Fibroblast of lung (primary cell): ENCODE data around the gene ZIK1. TPM values are rescaled to one million over a fixed set of nuclear protein-coding genes. Genes with fewer than 3 reads are reported as not detected.

Experiments used
- DNase-seq, 2 donors: peaks; one replicate each; pipeline versions ENCODE4 v3.0.0 to v3.0.0-alpha.2; 2010; ENCODE audit warnings: low read depth in 2 of 2
- H2AFZ ChIP-seq: 2 replicates; pipeline ENCODE4 v1.5.1; 2012; ENCODE audit warnings: low read length, control low read depth, inconsistent platforms
- H3K27ac ChIP-seq: 2 replicates; pipeline ENCODE4 v1.5.1; 2011; ENCODE audit warnings: low read length, control low read depth; ENCODE audit not compliant: insufficient read depth
- H3K27me3 ChIP-seq: 2 replicates; pipeline ENCODE4 v1.5.1; 2011; ENCODE audit warnings: mild to moderate bottlenecking, low read length; ENCODE audit not compliant: control insufficient read depth, insufficient read depth
- H3K36me3 ChIP-seq: 2 replicates; pipeline ENCODE4 v1.5.1; 2011; ENCODE audit warnings: low read length; ENCODE audit not compliant: control insufficient read depth, insufficient read depth
- H3K4me1 ChIP-seq: 2 replicates; pipeline ENCODE4 v1.5.1; 2011; ENCODE audit warnings: low read length; ENCODE audit not compliant: control insufficient read depth, insufficient read depth; ENCODE audit errors: extremely low read depth
- H3K4me2 ChIP-seq: 2 replicates; pipeline ENCODE4 v1.5.1; 2011; ENCODE audit warnings: low read length, control low read depth; ENCODE audit not compliant: insufficient read depth; ENCODE audit errors: extremely low read depth
- H3K4me3 ChIP-seq, 4 experiments: fragments of 200-600 bp in 1 of 4; sonication (generic) in 1 of 4; replicated peaks in 1 of 4; 2 replicates each; pipeline ENCODE4 v1.5.1; 2011 to 2016; ENCODE audit warnings: low read length in 4 of 4, low read depth in 3 of 4, mild to moderate bottlenecking in 3 of 4, control low read depth in 2 of 4, inconsistent platforms in 1 of 4, mixed read lengths in 1 of 4; ENCODE audit not compliant: insufficient read depth in 1 of 4; ENCODE audit errors: control extremely low read depth in 1 of 4
- H3K79me2 ChIP-seq: 2 replicates; pipeline ENCODE4 v1.5.1; 2012; ENCODE audit warnings: mild to moderate bottlenecking, low read length, inconsistent platforms; ENCODE audit not compliant: control insufficient read depth, insufficient read depth
- H3K9ac ChIP-seq: 2 replicates; pipeline ENCODE4 v1.5.1; 2011; ENCODE audit warnings: mild to moderate bottlenecking, low read length, control low read depth; ENCODE audit not compliant: insufficient read depth
- H3K9me3 ChIP-seq: 2 replicates; pipeline ENCODE4 v1.5.1; 2012; ENCODE audit warnings: low read depth, low read length; ENCODE audit not compliant: control insufficient read depth, insufficient read depth
- H4K20me1 ChIP-seq: 2 replicates; pipeline ENCODE4 v1.5.1; 2011; ENCODE audit warnings: low read length; ENCODE audit not compliant: control insufficient read depth, insufficient read depth; ENCODE audit errors: extremely low read depth
- EZH2 ChIP-seq: IDR thresholded peaks from 2 replicates; pipeline ENCODE4 v1.5.1; 2012; ENCODE audit warnings: low read length, control low read depth, mild to moderate bottlenecking; ENCODE audit errors: missing control alignments
- polyA minus RNA-seq: library from RNA; depleted of rRNA, polyadenylated mRNA; stranded (reverse); fragments of >200 nt; gene quantifications from 2 replicates; pipeline ENCODE4 v1.2.3, GENCODE V29; 2011; ENCODE audit warnings: low replicate concordance
- polyA plus RNA-seq, 2 donors: library from polyadenylated mRNA; depleted of rRNA in 1 of 2; stranded (reverse) in 1 of 2; unstranded in 1 of 2; fragments of >200 nt; gene quantifications; 2 replicates each; pipeline ENCODE4 v1.2.1, GENCODE V29; 2011 to 2012; ENCODE audit warnings: missing spikeins in 1 of 2
- total RNA-seq: library from RNA; depleted of rRNA; stranded (reverse); fragments of >200 nt; gene quantifications from 2 replicates; pipeline ENCODE4 v1.2.1, GENCODE V29; 2014
- TF ChIP-seq, protein P1 (sequence below), 2 donors: IDR thresholded peaks in 1 of 2; conservative IDR thresholded peaks in 1 of 2; 1 replicate in 1 of 2; 2 replicates in 1 of 2; pipeline ENCODE4 v1.5.1; 2011 to 2012; ENCODE audit warnings: low read length in 2 of 2, control low read depth in 1 of 2, inconsistent platforms in 1 of 2, low read depth in 1 of 2, mild to moderate bottlenecking in 1 of 2

Gene ZIK1
- total RNA-seq (7.1 and 7.2 TPM in 2 replicates), polyA plus RNA-seq (3.9 and 5.3 TPM in 2 replicates), polyA minus RNA-seq (4.9 and 28.3 TPM in 2 replicates)
- 2.4 and 3.7 TPM in 2 replicates for polyA plus RNA-seq (2012)

DNA sequence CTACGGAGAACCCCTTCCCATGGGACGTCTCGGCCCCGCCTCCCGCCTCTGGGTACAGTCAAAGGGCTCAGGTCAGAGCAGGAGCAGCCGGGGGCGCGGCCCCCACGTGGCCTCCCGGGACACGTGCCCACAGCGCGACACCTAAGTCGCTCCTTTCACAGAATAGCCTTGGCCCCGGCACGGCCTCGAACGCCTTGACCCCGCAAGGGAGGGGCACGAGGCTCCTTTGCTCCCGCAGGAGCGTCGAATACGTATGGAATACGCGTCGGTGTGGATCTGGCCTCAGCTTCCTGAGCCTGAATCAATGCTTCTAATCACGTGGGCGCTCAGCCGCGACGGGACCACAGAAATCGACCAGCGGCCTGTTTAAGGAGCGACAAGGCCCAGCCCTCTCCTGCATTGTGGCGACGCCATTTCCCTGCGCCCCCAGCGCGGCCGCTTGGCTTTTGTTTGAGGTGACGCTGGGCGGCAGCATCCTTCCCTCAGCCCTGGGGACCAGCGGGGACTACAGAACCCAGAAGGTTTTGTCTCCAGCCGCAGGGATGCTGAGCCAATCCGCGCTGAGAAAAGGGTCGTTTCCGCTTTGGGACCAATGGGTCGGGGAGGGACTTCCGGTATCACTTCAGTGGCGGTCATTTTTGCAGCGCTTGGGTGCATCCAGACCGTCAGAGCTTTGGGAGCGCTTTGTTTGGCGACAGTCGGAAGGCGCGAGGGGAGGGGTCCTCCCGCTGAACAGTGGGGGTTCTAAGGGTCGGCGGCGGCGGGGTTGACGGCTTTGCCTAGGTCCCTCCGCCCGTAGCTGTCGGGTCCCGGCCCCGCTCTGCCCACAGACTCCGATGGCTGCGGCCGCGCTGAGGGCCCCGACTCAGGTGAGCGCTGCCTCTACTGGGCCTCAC lies at the start of gene ZIK1:
TSS of gene ZIK1 (plus strand) at position 625 of the 896 bp plus-strand sequence. CDS start at position 837, 212 bp downstream.
- Histone ChIP-seq H3K9ac (peak within 1 kb of the TSS; percentile 60), H3K79me2 (peaks cover 5% of the 10 kb centered on the region), H4K20me1 (no peaks in the 10 kb centered on the region), H3K4me2 (peak within 1 kb of the TSS; percentile 73), H3K27me3 (no peaks in the 10 kb centered on the region), H3K4me1 (no peaks in the 10 kb centered on the region), H3K9me3 (no peaks in the 10 kb centered on the region), H3K36me3 (no peaks in the 10 kb centered on the region), H3K4me3 (peak within 1 kb of the TSS; percentile 69 to 87 (median 80)), H3K27ac (peak within 1 kb of the TSS; percentile 56), H2AFZ (peak within 1 kb of the TSS; percentile 99)
- DNase-seq, result peak; percentile 91 to 96
- TF ChIP-seq EZH2, result no peak
- TF ChIP-seq, protein P1, sequence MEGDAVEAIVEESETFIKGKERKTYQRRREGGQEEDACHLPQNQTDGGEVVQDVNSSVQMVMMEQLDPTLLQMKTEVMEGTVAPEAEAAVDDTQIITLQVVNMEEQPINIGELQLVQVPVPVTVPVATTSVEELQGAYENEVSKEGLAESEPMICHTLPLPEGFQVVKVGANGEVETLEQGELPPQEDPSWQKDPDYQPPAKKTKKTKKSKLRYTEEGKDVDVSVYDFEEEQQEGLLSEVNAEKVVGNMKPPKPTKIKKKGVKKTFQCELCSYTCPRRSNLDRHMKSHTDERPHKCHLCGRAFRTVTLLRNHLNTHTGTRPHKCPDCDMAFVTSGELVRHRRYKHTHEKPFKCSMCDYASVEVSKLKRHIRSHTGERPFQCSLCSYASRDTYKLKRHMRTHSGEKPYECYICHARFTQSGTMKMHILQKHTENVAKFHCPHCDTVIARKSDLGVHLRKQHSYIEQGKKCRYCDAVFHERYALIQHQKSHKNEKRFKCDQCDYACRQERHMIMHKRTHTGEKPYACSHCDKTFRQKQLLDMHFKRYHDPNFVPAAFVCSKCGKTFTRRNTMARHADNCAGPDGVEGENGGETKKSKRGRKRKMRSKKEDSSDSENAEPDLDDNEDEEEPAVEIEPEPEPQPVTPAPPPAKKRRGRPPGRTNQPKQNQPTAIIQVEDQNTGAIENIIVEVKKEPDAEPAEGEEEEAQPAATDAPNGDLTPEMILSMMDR (conservative IDR thresholded peaks at IDR 0.05 in 1 of 2, IDR thresholded peaks at IDR 0.05 in 1 of 2; ENCODE audit: low read depth in 1 of 2, low read length in 2 of 2), result no peak

DNA sequence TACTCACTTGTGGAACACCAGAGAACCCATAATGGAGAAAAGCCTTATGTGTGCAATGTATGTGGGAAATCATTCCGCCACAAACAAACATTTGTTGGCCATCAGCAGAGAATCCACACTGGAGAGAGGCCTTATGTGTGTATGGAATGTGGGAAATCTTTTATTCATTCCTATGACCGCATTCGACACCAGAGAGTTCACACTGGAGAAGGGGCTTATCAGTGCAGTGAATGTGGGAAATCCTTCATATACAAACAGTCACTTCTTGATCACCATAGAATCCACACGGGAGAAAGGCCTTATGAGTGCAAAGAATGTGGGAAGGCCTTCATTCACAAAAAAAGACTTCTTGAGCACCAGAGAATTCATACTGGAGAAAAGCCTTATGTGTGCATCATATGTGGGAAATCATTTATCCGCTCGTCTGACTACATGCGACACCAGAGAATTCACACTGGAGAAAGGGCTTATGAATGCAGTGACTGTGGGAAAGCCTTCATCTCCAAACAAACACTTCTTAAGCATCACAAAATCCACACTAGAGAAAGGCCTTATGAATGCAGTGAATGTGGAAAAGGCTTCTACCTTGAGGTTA lies 45.9 kb upstream of the ZIK1 start:
- Histone ChIP-seq H3K9me3 (peaks cover 6% of the 10 kb centered on the region), H3K4me1 (no peaks in the 10 kb centered on the region), H3K4me2 (no peak overlapping the region), H3K27me3 (no peaks in the 10 kb centered on the region), H3K4me3 (no peak overlapping the region), H3K9ac (no peak overlapping the region), H2AFZ (no peak overlapping the region), H4K20me1 (no peaks in the 10 kb centered on the region), H3K27ac (no peak overlapping the region), H3K36me3 (peaks cover 8% of the 10 kb centered on the region), H3K79me2 (no peaks in the 10 kb centered on the region)
- DNase-seq, result peak; percentile 9 to 13
- TF ChIP-seq EZH2, result no peak
- TF ChIP-seq, protein P1 (conservative IDR thresholded peaks at IDR 0.05 in 1 of 2, IDR thresholded peaks at IDR 0.05 in 1 of 2; ENCODE audit: low read depth in 1 of 2, low read length in 2 of 2), result no peak

DNA sequence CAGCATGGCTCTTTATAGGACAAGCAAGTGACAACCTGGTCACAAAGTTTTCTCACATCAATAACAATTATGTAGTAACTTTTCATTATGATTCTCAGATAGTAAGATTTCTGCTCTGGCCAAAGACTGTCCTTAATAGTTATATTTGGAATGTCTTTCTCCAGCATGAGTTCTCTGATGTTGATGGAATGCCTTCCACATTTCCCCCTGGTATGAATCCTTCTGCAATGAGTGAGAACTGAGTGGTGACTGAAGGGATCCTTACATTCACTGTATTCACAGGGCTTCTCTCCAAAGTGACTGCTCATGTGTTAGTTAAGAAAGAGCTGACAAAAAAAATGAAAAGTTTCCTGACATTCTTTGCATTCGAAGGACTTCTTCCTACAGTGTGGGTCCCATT lies 37.4 kb upstream of the ZIK1 start:
- H3K79me2 ChIP-seq, result no peaks in the 10 kb centered on the region

More for the DNA sequence above, 37.4 kb upstream of the ZIK1 start:
- no peak for TF ChIP-seq EZH2
- TF ChIP-seq, protein P1 (conservative IDR thresholded peaks at IDR 0.05 in 1 of 2, IDR thresholded peaks at IDR 0.05 in 1 of 2; ENCODE audit: low read depth in 1 of 2, low read length in 2 of 2), result no peak
- H3K9ac ChIP-seq, result no peak overlapping the region
- no peak overlapping the region for H3K4me2 ChIP-seq
- DNase-seq, result no peak
- H3K36me3 ChIP-seq, result peaks cover 11% of the 10 kb centered on the region
- no peaks in the 10 kb centered on the region for H4K20me1 ChIP-seq
- H3K9me3 ChIP-seq, result peaks cover 8% of the 10 kb centered on the region
- no peak overlapping the region for H2AFZ ChIP-seq
- no peak overlapping the region for H3K27ac ChIP-seq
- no peak overlapping the region for H3K4me3 ChIP-seq
- H3K27me3 ChIP-seq, result no peaks in the 10 kb centered on the region
- no peaks in the 10 kb centered on the region for H3K4me1 ChIP-seq
